SK-N-SH (cell line): ENCODE results near the gene TCN2. TPM values are rescaled to one million over a fixed set of nuclear protein-coding genes. Genes with fewer than 3 reads are reported as not detected.

Experiments used
- CTCF ChIA-PET: fragments of 300-600, 350-600 bp; formaldehyde crosslinking; extraction: SDS; loops from one replicate; lab custom pipeline; 2021; lab: Yijun Ruan, JAX
- POLR2A ChIA-PET: fragments of 350-600 bp; sonication (Branson Sonifier 250); formaldehyde crosslinking; extraction: SDS; loops from one replicate; lab custom pipeline; 2020; ENCODE audit warnings: antibody characterized with exemption, inconsistent platforms; lab: Yijun Ruan, JAX
- DNase-seq: peaks from one replicate; pipeline ENCODE4 v3.0.0; 2012
- H2AFZ ChIP-seq: fragments of 200-600 bp; sonication (generic); 2 replicates; pipeline ENCODE4 v1.8.1; 2016; ENCODE audit warnings: antibody characterized with exemption, mild to moderate bottlenecking, low read depth
- H3F3A ChIP-seq: fragments of 200-600 bp; sonication (generic); replicated peaks from 2 replicates; pipeline ENCODE3; 2016; ENCODE audit warnings: antibody characterized with exemption, mild to moderate bottlenecking; ENCODE audit not compliant: insufficient read depth
- H3K27ac ChIP-seq, 2 experiments: fragments of 200-500 bp in 1 of 2; fragments of 200-600 bp in 1 of 2; sonication (Bioruptor generic) in 1 of 2; sonication (generic), shearing (Covaris generic) in 1 of 2; 2 replicates each; pipeline versions ENCODE4 v1.5.1 to v1.6.1; 2014 to 2016; ENCODE audit warnings: low read depth in 2 of 2, inconsistent platforms in 1 of 2, low read length in 1 of 2, mild to moderate bottlenecking in 1 of 2, mixed read lengths in 1 of 2
- H3K27me3 ChIP-seq: fragments of 200-600 bp; sonication (generic), shearing (Covaris generic); 2 replicates; pipeline ENCODE4 v1.6.1; 2016; ENCODE audit warnings: mixed run types; ENCODE audit not compliant: insufficient read depth
- H3K36me3 ChIP-seq, 2 experiments: fragments of 200-500 bp in 1 of 2; fragments of 200-600 bp in 1 of 2; sonication (Bioruptor generic) in 1 of 2; sonication (generic) in 1 of 2; replicated peaks in 1 of 2; 2 replicates each; pipeline versions ENCODE3 to v1.5.1; 2014 to 2016; ENCODE audit warnings: low read length in 1 of 2, mild to moderate bottlenecking in 1 of 2; ENCODE audit not compliant: insufficient read depth in 2 of 2, control insufficient read depth in 1 of 2
- H3K4me1 ChIP-seq, 2 experiments: fragments of 200-500 bp in 1 of 2; fragments of 200-600 bp in 1 of 2; sonication (Bioruptor generic) in 1 of 2; sonication (generic), shearing (Covaris generic) in 1 of 2; 2 replicates each; pipeline versions ENCODE4 v1.5.1 to v1.6.1; 2014 to 2016; ENCODE audit warnings: low read depth in 1 of 2, low read length in 1 of 2, mixed run types in 1 of 2; ENCODE audit not compliant: insufficient read depth in 2 of 2, control insufficient read depth in 1 of 2
- H3K4me2 ChIP-seq: fragments of 200-600 bp; sonication (generic), shearing (Covaris generic); 2 replicates; pipeline ENCODE4 v1.6.1; 2017; ENCODE audit warnings: mixed run types
- H3K4me3 ChIP-seq, 2 experiments: fragments of 200-500 bp in 1 of 2; fragments of 200-600 bp in 1 of 2; sonication (Bioruptor generic) in 1 of 2; sonication (generic), shearing (Covaris generic) in 1 of 2; 2 replicates each; pipeline versions ENCODE4 v1.5.1 to v1.8.1; 2014 to 2016; ENCODE audit warnings: low read depth in 2 of 2, inconsistent platforms in 1 of 2, low read length in 1 of 2, mild to moderate bottlenecking in 1 of 2, mixed read lengths in 1 of 2, moderate library complexity in 1 of 2
- H3K79me2 ChIP-seq: fragments of 200-600 bp; sonication (generic); 2 replicates; pipeline ENCODE4 v1.8.1; 2017; ENCODE audit warnings: mild to moderate bottlenecking; ENCODE audit not compliant: insufficient read depth
- H3K9ac ChIP-seq: fragments of 200-600 bp; sonication (generic); 2 replicates; pipeline ENCODE4 v1.6.1; 2017; ENCODE audit warnings: mixed run types
- H3K9me2 ChIP-seq: fragments of 200-600 bp; sonication (generic); 2 replicates; pipeline ENCODE4 v1.6.1; 2017; ENCODE audit warnings: mixed run types
- H3K9me3 ChIP-seq: fragments of 200-600 bp; sonication (generic); 2 replicates; pipeline ENCODE4 v1.6.1; 2017; ENCODE audit warnings: mixed run types, mild to moderate bottlenecking, moderate library complexity
- H4K20me1 ChIP-seq: fragments of 200-600 bp; sonication (generic); 2 replicates; pipeline ENCODE4 v1.6.1; 2017; ENCODE audit warnings: mild to moderate bottlenecking, mixed run types; ENCODE audit not compliant: insufficient read depth
- CHD2 ChIP-seq: fragments of 150-350 bp; IDR thresholded peaks from 2 replicates; pipeline ENCODE4 v1.6.1; 2018; ENCODE audit warnings: low read length; ENCODE audit not compliant: partially characterized antibody
- ELF1 ChIP-seq: IDR thresholded peaks from 2 replicates; pipeline ENCODE4 v1.4.0; 2012
- FOXJ3 ChIP-seq: sonication (generic); formaldehyde crosslinking; IDR thresholded peaks from 2 replicates; pipeline ENCODE4 v1.5.1; 2020; ENCODE audit warnings: mild to moderate bottlenecking, missing genetic modification reagents
- GATA2 ChIP-seq: sonication (generic); formaldehyde crosslinking; IDR thresholded peaks from 2 replicates; pipeline ENCODE4 v1.5.0; 2020; ENCODE audit warnings: mild to moderate bottlenecking, missing genetic modification reagents
- MXI1 ChIP-seq: IDR thresholded peaks from 2 replicates; pipeline ENCODE4 v1.6.1; 2012; ENCODE audit warnings: mild to moderate bottlenecking, low read depth, low read length, improper control_type of control experiment
- NRF1 ChIP-seq: IDR thresholded peaks from 2 replicates; pipeline ENCODE4 v1.6.1; 2012; ENCODE audit warnings: low read depth, mild to moderate bottlenecking, low read length
- RCOR1 ChIP-seq: fragments of 150-350 bp; IDR thresholded peaks from 2 replicates; pipeline ENCODE4 v1.6.1; 2017; ENCODE audit warnings: antibody characterized with exemption, low read length
- RFX5 ChIP-seq: IDR thresholded peaks from 2 replicates; pipeline ENCODE4 v1.6.1; 2012; ENCODE audit warnings: mild to moderate bottlenecking, improper control_type of control experiment, low read length
- SIN3A ChIP-seq: IDR thresholded peaks from 2 replicates; pipeline ENCODE4 v1.6.1; 2012; ENCODE audit warnings: low read depth, mild to moderate bottlenecking, low read length, moderate library complexity, borderline replicate concordance
- TCF12 ChIP-seq: IDR thresholded peaks from 2 replicates; pipeline ENCODE4 v1.4.0; 2012
- TEAD4 ChIP-seq: IDR thresholded peaks from 2 replicates; pipeline ENCODE4 v1.4.0; 2012; ENCODE audit warnings: mild to moderate bottlenecking, borderline replicate concordance; ENCODE audit not compliant: insufficient read depth
- YY1 ChIP-seq: IDR thresholded peaks from 2 replicates; pipeline ENCODE4 v1.4.0; 2012; ENCODE audit warnings: low read depth, mild to moderate bottlenecking
- WGBS: methylation state at CpG from one replicate; pipeline ENCODE4 v1.1.6; 2017; ENCODE audit warnings: low lambda C conversion rate; 5-methylcytosine and 5-hydroxymethylcytosine counted together
- polyA plus RNA-seq, 3 experiments: library from polyadenylated mRNA; depleted of rRNA; stranded (reverse); fragments of >200 nt; gene quantifications; 2 replicates each; pipeline ENCODE4 v1.2.3, GENCODE V29; 2012
- TF ChIP-seq, protein P1 (sequence below): fragments of 200-600 bp; sonication (generic); IDR thresholded peaks from 2 replicates; pipeline ENCODE4 v1.6.1; 2017; ENCODE audit warnings: antibody characterized with exemption, mild to moderate bottlenecking, moderate library complexity
- TF ChIP-seq, protein P2 (sequence below): IDR thresholded peaks from 2 replicates; pipeline ENCODE4; 2012
- TF ChIP-seq, protein P3 (sequence below): IDR thresholded peaks from 2 replicates; pipeline ENCODE4 v1.4.0; 2012; ENCODE audit warnings: low read depth, borderline replicate concordance
- TF ChIP-seq, protein P4 (sequence below): IDR thresholded peaks from 2 replicates; pipeline ENCODE4 v1.4.0; 2012; ENCODE audit warnings: low read depth, borderline replicate concordance
- TF ChIP-seq, protein P5 (sequence below): fragments of 150-350 bp; IDR thresholded peaks from 2 replicates; pipeline ENCODE4 v1.6.1; 2016; ENCODE audit warnings: mild to moderate bottlenecking, low read depth, low read length
- TF ChIP-seq, protein P6 (sequence below): IDR thresholded peaks from 2 replicates; pipeline ENCODE4 v1.4.0; 2012; ENCODE audit warnings: low read depth

Gene TCN2
- polyA plus RNA-seq, 1 of the 3 experiments (the other 2 are of a cell fraction), result 4.1 TPM

DNA sequence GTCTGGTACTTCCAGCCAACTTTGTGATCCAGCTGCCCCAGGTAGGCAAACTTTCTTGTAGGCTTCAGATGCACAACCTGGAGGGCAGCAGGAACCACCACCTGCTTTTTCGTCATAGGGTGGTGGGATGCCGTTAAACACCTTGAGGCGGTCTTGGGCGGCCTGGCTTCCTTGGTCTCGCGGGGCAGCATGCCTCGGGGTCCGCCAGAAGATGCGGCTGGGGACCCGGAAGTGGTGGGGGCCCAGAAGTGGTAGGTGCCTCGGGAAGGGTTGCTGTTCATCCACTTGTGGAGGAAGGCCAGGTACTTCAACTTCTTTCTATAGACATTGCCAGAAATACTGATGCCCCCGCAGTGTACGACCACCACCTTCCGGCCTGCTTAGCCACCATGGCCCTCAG lies 47.4 kb downstream of the TCN2 start (continued):
- TF ChIP-seq, protein P1, sequence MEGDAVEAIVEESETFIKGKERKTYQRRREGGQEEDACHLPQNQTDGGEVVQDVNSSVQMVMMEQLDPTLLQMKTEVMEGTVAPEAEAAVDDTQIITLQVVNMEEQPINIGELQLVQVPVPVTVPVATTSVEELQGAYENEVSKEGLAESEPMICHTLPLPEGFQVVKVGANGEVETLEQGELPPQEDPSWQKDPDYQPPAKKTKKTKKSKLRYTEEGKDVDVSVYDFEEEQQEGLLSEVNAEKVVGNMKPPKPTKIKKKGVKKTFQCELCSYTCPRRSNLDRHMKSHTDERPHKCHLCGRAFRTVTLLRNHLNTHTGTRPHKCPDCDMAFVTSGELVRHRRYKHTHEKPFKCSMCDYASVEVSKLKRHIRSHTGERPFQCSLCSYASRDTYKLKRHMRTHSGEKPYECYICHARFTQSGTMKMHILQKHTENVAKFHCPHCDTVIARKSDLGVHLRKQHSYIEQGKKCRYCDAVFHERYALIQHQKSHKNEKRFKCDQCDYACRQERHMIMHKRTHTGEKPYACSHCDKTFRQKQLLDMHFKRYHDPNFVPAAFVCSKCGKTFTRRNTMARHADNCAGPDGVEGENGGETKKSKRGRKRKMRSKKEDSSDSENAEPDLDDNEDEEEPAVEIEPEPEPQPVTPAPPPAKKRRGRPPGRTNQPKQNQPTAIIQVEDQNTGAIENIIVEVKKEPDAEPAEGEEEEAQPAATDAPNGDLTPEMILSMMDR, result no peak

DNA sequence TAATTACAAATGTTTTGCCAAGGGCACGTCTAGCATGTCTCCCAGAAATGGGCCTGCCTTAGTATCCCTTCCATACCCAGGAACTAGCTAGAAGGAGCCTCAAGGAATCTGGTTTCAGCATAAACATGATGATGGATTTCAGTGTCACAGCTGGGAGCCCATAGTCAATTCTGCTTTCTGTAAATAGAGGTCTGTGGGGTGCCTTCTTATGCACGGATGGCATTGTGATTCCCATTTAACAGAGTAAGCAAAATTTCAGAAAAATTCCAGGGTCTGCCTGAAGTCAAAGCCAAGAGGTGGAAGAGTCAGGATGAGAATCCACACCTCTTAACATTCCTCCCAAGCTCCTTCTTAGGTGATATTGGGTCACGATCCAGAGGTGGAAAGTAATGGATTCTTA lies 48.6 kb downstream of the TCN2 start:
- no peak overlapping the region for H3K4me2 ChIP-seq
- no peak overlapping the region for H3K27ac ChIP-seq
- H3F3A ChIP-seq, result no peaks in the 10 kb centered on the region
- WGBS, result 86% methylated on average over 3 of the region's 3 CpGs
- no peaks in the 10 kb centered on the region for H3K9me2 ChIP-seq
- H3K9ac ChIP-seq, result no peak overlapping the region
- H3K27me3 ChIP-seq, result no peaks in the 10 kb centered on the region
- ChIA-PET POLR2A (interaction anchor here (0.6 to 0.7 kb wide), 3 partner anchors 8 to 373 kb away, joined by 3 to 5 read pairs (median 4); no protein-coding TSS in a partner anchor), CTCF (interaction anchor here (0.6 to 0.7 kb wide), 2 partner anchors 11 to 77 kb away, joined by 3 read pairs; no protein-coding TSS in a partner anchor)
- no peaks in the 10 kb centered on the region for H4K20me1 ChIP-seq
- H3K79me2 ChIP-seq, result no peaks in the 10 kb centered on the region
- no peaks in the 10 kb centered on the region for H3K9me3 ChIP-seq
- peaks cover 0 to 2% of the 10 kb centered on the region in 2 experiments; a peak in 1 of 4 replicates for H3K4me1 ChIP-seq
- H3K36me3 ChIP-seq, result peaks cover 0 to 6% of the 10 kb centered on the region in 2 experiments
- TF ChIP-seq TCF12, result no peak
- TF ChIP-seq RFX5, result no peak
- no peak for TF ChIP-seq FOXJ3
- no peak for TF ChIP-seq ELF1
- TF ChIP-seq RCOR1, result no peak
- TF ChIP-seq, protein P2, sequence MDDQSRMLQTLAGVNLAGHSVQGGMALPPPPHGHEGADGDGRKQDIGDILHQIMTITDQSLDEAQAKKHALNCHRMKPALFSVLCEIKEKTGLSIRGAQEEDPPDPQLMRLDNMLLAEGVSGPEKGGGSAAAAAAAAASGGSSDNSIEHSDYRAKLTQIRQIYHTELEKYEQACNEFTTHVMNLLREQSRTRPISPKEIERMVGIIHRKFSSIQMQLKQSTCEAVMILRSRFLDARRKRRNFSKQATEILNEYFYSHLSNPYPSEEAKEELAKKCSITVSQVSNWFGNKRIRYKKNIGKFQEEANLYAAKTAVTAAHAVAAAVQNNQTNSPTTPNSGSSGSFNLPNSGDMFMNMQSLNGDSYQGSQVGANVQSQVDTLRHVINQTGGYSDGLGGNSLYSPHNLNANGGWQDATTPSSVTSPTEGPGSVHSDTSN, result no peak
- no peak for TF ChIP-seq TEAD4
- no peak for TF ChIP-seq SIN3A
- TF ChIP-seq YY1, result no peak
- no peak for TF ChIP-seq NRF1
- TF ChIP-seq, protein P3, sequence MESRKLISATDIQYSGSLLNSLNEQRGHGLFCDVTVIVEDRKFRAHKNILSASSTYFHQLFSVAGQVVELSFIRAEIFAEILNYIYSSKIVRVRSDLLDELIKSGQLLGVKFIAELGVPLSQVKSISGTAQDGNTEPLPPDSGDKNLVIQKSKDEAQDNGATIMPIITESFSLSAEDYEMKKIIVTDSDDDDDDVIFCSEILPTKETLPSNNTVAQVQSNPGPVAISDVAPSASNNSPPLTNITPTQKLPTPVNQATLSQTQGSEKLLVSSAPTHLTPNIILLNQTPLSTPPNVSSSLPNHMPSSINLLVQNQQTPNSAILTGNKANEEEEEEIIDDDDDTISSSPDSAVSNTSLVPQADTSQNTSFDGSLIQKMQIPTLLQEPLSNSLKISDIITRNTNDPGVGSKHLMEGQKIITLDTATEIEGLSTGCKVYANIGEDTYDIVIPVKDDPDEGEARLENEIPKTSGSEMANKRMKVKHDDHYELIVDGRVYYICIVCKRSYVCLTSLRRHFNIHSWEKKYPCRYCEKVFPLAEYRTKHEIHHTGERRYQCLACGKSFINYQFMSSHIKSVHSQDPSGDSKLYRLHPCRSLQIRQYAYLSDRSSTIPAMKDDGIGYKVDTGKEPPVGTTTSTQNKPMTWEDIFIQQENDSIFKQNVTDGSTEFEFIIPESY, result no peak
- TF ChIP-seq CHD2, result no peak
- TF ChIP-seq, protein P4, sequence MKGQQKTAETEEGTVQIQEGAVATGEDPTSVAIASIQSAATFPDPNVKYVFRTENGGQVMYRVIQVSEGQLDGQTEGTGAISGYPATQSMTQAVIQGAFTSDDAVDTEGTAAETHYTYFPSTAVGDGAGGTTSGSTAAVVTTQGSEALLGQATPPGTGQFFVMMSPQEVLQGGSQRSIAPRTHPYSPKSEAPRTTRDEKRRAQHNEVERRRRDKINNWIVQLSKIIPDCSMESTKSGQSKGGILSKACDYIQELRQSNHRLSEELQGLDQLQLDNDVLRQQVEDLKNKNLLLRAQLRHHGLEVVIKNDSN, result no peak
- TF ChIP-seq, protein P5, sequence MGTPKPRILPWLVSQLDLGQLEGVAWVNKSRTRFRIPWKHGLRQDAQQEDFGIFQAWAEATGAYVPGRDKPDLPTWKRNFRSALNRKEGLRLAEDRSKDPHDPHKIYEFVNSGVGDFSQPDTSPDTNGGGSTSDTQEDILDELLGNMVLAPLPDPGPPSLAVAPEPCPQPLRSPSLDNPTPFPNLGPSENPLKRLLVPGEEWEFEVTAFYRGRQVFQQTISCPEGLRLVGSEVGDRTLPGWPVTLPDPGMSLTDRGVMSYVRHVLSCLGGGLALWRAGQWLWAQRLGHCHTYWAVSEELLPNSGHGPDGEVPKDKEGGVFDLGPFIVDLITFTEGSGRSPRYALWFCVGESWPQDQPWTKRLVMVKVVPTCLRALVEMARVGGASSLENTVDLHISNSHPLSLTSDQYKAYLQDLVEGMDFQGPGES, result no peak
- no peak for TF ChIP-seq MXI1
- no peak for TF ChIP-seq GATA2 (CRISPR knock-in tag)
- TF ChIP-seq, protein P6, sequence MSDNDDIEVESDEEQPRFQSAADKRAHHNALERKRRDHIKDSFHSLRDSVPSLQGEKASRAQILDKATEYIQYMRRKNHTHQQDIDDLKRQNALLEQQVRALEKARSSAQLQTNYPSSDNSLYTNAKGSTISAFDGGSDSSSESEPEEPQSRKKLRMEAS, result no peak
- TF ChIP-seq, all 33 proteins: peak for 0
- no peak overlapping the region for H3K4me3 ChIP-seq
- no peak overlapping the region for H2AFZ ChIP-seq
- DNase-seq, result no peak
